Tibial artery (tissue), 4 donors: Measurements from ENCODE around the gene DNAJC21.

Source experiments
- DNase-seq, 2 donors: peaks; one replicate each; pipeline ENCODE4 v3.0.0-alpha.2; 2019
- H3K27ac ChIP-seq, 2 donors: fragments of 200-600 bp; sonication (generic) in 1 of 2; 1 replicate in 1 of 2; 2 replicates in 1 of 2; pipeline ENCODE4 v1.5.1; 2018 to 2019; ENCODE audit warnings: mild to moderate bottlenecking in 1 of 2
- H3K27me3 ChIP-seq, 2 donors: fragments of 200-600 bp; sonication (generic) in 1 of 2; one replicate each; pipeline versions ENCODE4 v1.5.1 to v1.6.0; 2016 to 2019
- H3K36me3 ChIP-seq, 3 donors: fragments of 200-600 bp; sonication (generic) in 2 of 3; one replicate each; pipeline ENCODE4 v1.5.1; 2016 to 2019; ENCODE audit warnings: mild to moderate bottlenecking in 2 of 3
- H3K4me1 ChIP-seq, 4 donors: fragments of 200-600 bp; sonication (generic) in 2 of 4; 1 replicate in 3 of 4; 2 replicates in 1 of 4; pipeline ENCODE4 v1.5.1; 2016 to 2019
- H3K4me3 ChIP-seq, 2 donors: fragments of 200-600 bp; sonication (generic) in 1 of 2; 1 replicate in 1 of 2; 2 replicates in 1 of 2; pipeline ENCODE4 v1.5.1; 2018 to 2019; ENCODE audit warnings: mild to moderate bottlenecking in 2 of 2
- H3K9me3 ChIP-seq, 3 donors: fragments of 200-600 bp; sonication (generic) in 1 of 3; one replicate each; pipeline ENCODE4 v1.5.1; 2016 to 2019
- intact Hi-C: fragments of 100-400 bp; cut with DNase I; formaldehyde crosslinking; loops from one replicate; pipeline ENCODE4 v1.15.0; 2023; ENCODE audit warnings: low total_unique reads
- TF ChIP-seq, protein P1 (sequence below), 2 experiments: fragments of 200-600 bp in 1 of 2; fragments of 450-650 bp in 1 of 2; IDR thresholded peaks; one replicate each; pipeline ENCODE4 v1.5.1; 2017 to 2019; ENCODE audit warnings: antibody characterized with exemption in 2 of 2, mild to moderate bottlenecking in 1 of 2, moderate library complexity in 1 of 2

DNAJC21 gene

DNA sequence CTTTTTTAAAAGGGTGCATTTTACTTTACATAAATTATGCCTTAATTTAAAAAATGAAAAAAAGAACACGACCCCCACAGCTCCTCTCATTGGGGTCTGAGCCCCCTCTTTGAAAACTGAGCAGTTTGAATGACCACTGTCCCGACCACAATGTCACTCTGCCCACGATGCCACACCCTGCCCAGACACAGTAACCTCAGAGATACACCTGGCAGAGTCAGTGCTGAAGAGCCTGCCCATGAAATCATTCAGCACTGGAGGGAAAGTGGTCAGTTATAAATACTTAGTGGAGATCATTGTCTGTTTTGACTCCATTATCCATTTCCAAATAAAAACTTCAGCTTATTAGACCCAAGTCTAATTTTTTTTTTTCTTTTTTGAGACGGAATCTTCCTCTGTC, 49.3 kb downstream of the DNAJC21 start:
- H3K27me3 ChIP-seq: no peaks in the 10 kb centered on the region
- H3K9me3 ChIP-seq: no peaks in the 10 kb centered on the region
- TF ChIP-seq, protein P1, sequence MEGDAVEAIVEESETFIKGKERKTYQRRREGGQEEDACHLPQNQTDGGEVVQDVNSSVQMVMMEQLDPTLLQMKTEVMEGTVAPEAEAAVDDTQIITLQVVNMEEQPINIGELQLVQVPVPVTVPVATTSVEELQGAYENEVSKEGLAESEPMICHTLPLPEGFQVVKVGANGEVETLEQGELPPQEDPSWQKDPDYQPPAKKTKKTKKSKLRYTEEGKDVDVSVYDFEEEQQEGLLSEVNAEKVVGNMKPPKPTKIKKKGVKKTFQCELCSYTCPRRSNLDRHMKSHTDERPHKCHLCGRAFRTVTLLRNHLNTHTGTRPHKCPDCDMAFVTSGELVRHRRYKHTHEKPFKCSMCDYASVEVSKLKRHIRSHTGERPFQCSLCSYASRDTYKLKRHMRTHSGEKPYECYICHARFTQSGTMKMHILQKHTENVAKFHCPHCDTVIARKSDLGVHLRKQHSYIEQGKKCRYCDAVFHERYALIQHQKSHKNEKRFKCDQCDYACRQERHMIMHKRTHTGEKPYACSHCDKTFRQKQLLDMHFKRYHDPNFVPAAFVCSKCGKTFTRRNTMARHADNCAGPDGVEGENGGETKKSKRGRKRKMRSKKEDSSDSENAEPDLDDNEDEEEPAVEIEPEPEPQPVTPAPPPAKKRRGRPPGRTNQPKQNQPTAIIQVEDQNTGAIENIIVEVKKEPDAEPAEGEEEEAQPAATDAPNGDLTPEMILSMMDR (IDR thresholded peaks at IDR 0.05): no peak
- intact Hi-C loops: no loop called here
- H3K36me3 ChIP-seq: no peaks in the 10 kb centered on the region
- no peak for DNase-seq
- no peak overlapping the region for H3K27ac ChIP-seq
- no peaks in the 10 kb centered on the region for H3K4me1 ChIP-seq
- no peak overlapping the region for H3K4me3 ChIP-seq

DNA sequence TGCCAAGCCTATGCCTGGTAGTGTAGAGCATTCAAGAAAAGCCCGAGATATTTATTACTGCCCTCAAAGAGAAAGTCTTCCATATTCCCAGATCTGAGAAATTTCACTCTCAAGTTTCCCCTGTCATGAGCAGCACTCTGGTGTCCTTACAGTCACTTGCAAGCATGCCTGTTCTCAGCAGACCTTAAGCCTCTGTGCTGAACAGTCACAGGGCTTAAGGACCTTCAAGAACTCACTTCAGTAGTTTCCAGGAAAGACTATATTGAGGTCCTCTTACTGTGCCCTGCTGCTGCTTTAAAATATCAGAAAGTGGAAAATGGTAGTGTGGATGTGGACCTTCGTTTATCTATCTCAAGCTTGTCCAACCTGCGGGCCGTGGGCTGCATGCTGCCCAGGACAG, 53.5 kb downstream of the DNAJC21 start:
- H3K36me3 ChIP-seq: no peaks in the 10 kb centered on the region
- TF ChIP-seq, protein P1 (IDR thresholded peaks at IDR 0.05): no peak
- peaks cover 0 to 13% (median 0%) of the 10 kb centered on the region in 3 donors for H3K9me3 ChIP-seq
- H3K4me1 ChIP-seq: no peaks in the 10 kb centered on the region
- no peaks in the 10 kb centered on the region for H3K27me3 ChIP-seq
- no peak overlapping the region for H3K27ac ChIP-seq
- no peak overlapping the region for H3K4me3 ChIP-seq
- intact Hi-C loops: no loop called here
- no peak for DNase-seq

DNA sequence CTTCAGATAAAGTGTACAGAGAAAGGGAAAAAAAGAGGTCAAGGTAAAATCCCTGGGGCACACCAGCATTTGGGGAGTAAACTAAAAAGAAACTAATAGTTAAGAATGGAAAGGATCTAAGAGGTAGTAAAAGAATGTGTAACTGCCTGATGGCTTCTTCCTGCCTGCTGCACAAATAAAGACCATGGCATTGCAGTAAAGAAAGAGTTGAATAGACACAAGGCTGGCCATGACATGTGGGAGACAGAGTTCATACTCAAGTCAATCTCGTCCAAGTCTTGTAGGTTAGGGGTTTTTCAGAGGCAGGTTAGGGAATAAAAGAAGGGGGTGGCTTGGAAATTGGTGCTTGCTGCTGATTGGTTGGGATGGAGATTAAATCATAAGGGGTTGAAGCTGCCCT, 57.6 kb downstream of the DNAJC21 start:
- TF ChIP-seq, protein P1 (IDR thresholded peaks at IDR 0.05): no peak
- Histone ChIP-seq H3K4me3 (no peak overlapping the region), H3K9me3 (peaks cover 0 to 13% (median 0%) of the 10 kb centered on the region in 3 donors), H3K4me1 (no peaks in the 10 kb centered on the region), H3K27ac (no peak overlapping the region), H3K36me3 (no peaks in the 10 kb centered on the region), H3K27me3 (no peaks in the 10 kb centered on the region)
- intact Hi-C loops: no loop called here
- no peak for DNase-seq

GRCh38 chr5:34991486-34992238, 62.3 kb downstream of the DNAJC21 start:
- Histone ChIP-seq H3K36me3 (no peaks in the 10 kb centered on the region), H3K9me3 (peaks cover 0 to 5% (median 0%) of the 10 kb centered on the region in 3 donors), H3K27me3 (no peaks in the 10 kb centered on the region), H3K4me1 (no peaks in the 10 kb centered on the region), H3K27ac (no peak overlapping the region), H3K4me3 (no peak overlapping the region)
- intact Hi-C loops: no loop called here
- TF ChIP-seq, protein P1 (IDR thresholded peaks at IDR 0.05): no peak
- no peak for DNase-seq

GRCh38 chr5:34993951-34994350, 64.6 kb downstream of the DNAJC21 start:
- H3K4me3 ChIP-seq: no peak overlapping the region
- no peaks in the 10 kb centered on the region for H3K4me1 ChIP-seq
- TF ChIP-seq, protein P1 (IDR thresholded peaks at IDR 0.05): no peak
- H3K36me3 ChIP-seq: no peaks in the 10 kb centered on the region
- H3K27ac ChIP-seq: no peak overlapping the region
- intact Hi-C loops: no loop called here
- H3K27me3 ChIP-seq: no peaks in the 10 kb centered on the region
- DNase-seq: no peak
- H3K9me3 ChIP-seq: no peaks in the 10 kb centered on the region
